CD4-positive, CD25-positive, alpha-beta regulatory T cell (primary cell): ENCODE results near the gene PCAT6. TPM values are rescaled to one million over a fixed set of nuclear protein-coding genes. Genes with fewer than 3 reads are reported as not detected.

Source experiments
- ATAC-seq, 2 donors: fragments of 150-1000 bp; cut with Tn5 transposase; one replicate each; pipeline ENCODE4 v1.10.0; 2021; ENCODE audit warnings: low read depth in 2 of 2, moderate number of reproducible peaks in 2 of 2, moderate library complexity in 1 of 2
- DNase-seq, 3 donors: peaks; one replicate each; pipeline versions ENCODE4 v3.0.0 to v3.0.0-alpha.2; 2012 to 2022; ENCODE audit warnings: mixed read lengths in 1 of 3
- H3K27ac ChIP-seq: one replicate; pipeline ENCODE4 v1.7.0; 2013; ENCODE audit warnings: mild to moderate bottlenecking, low read length; ENCODE audit not compliant: insufficient read depth, poor library complexity, severe bottlenecking
- H3K27me3 ChIP-seq: one replicate; pipeline ENCODE4 v1.7.0; 2013; ENCODE audit warnings: low read length; ENCODE audit not compliant: control insufficient read depth, insufficient read depth
- H3K36me3 ChIP-seq: one replicate; pipeline ENCODE4 v1.7.0; 2013; ENCODE audit warnings: mild to moderate bottlenecking, low read length, moderate library complexity; ENCODE audit not compliant: control insufficient read depth, insufficient read depth
- H3K4me1 ChIP-seq: 2 replicates; pipeline ENCODE4 v1.7.0; 2013; ENCODE audit warnings: mild to moderate bottlenecking, low read length; ENCODE audit not compliant: insufficient read depth, control insufficient read depth, poor library complexity, severe bottlenecking
- H3K4me3 ChIP-seq: one replicate; pipeline ENCODE4 v1.7.0; 2013; ENCODE audit warnings: low read depth, mild to moderate bottlenecking, low read length, moderate library complexity
- H3K9me3 ChIP-seq, 2 experiments: 1 replicate in 1 of 2; 2 replicates in 1 of 2; pipeline ENCODE4 v1.7.0; 2013; ENCODE audit warnings: low read length in 2 of 2, mild to moderate bottlenecking in 1 of 2, moderate library complexity in 1 of 2; ENCODE audit not compliant: control insufficient read depth in 2 of 2
- H3K27ac Mint-ChIP-seq, 3 donors: one replicate each; pipeline ENCODE4 v1.8.0; 2020 to 2022; ENCODE audit warnings: mild to moderate bottlenecking in 3 of 3, mixed read lengths in 3 of 3, moderate library complexity in 2 of 3
- H3K27me3 Mint-ChIP-seq: one replicate; pipeline ENCODE4 v1.8.0; 2022; ENCODE audit warnings: mild to moderate bottlenecking, mixed read lengths
- H3K36me3 Mint-ChIP-seq: one replicate; pipeline ENCODE4 v1.8.0; 2020; ENCODE audit warnings: mixed read lengths
- H3K4me1 Mint-ChIP-seq, 4 donors: one replicate each; pipeline ENCODE4 v1.8.0; 2020 to 2022; ENCODE audit warnings: mixed read lengths in 4 of 4, mild to moderate bottlenecking in 1 of 4
- H3K4me3 Mint-ChIP-seq, 4 donors: one replicate each; pipeline ENCODE4 v1.8.0; 2020 to 2022; ENCODE audit warnings: mild to moderate bottlenecking in 4 of 4, mixed read lengths in 4 of 4, moderate library complexity in 3 of 4
- H3K9me3 Mint-ChIP-seq, 7 donors: one replicate each; pipeline ENCODE4 v1.8.0; 2020 to 2022; ENCODE audit warnings: mixed read lengths in 7 of 7, mild to moderate bottlenecking in 3 of 7, moderate library complexity in 2 of 7
- polyA plus RNA-seq, 4 donors: library from polyadenylated mRNA; unstranded; fragments of 300-500 nt; fragmentation: Illumina TruSeq; gene quantifications; one replicate each; pipeline ENCODE4 v1.2.3, GENCODE V29; 2021
- total RNA-seq: library from RNA; stranded (reverse); gene quantifications from one replicate; pipeline ENCODE4 v1.2.3, GENCODE V29; 2022

The PCAT6 gene
- total and polyA plus RNA-seq, 5 donors from 2014 or later = not detected

DNA sequence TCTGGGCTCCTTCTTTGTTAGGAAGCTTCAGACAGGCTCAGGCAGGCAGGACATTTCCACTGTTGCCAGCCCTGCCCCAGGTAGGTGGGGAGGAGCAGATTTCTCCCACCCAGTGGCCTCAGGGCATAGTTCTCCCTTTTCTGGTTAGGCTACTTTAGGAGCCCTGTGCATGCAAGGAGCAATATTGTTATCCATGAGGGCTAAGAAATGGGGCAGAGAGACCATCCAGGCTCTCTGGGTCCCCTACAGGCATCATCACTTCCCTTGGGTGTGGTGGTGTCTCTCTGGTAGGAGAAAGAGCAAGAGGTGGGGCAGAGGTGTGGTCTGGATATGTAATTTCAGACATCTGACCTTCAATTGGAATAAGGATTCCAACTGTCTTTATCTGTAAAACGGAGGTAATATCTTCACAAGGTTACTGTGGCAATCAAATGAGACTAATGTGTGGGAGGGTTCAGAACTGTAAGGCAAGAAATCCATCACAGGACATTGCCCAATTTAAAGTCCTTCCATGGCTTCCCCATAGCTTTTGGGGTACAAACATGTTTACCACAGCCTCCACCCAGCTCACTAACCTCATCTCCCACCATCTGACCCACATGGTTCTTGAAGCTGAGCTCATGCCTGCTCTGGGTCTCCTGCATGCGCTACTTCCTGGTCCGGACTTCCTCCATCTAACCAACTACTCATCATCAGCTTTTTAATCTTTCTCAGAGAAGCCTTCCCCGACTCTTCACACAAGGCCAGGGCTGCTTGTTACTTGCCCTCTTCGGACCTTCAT, 26.1 kb downstream of the PCAT6 start:
- H3K27ac Mint-ChIP-seq = peak overlapping the region in 2 of 3 donors; percentile 48 to 56

GRCh38 chr1:202837746-202838262, 27.1 kb downstream of the PCAT6 start:
- DNase-seq (no peak), ATAC-seq (no peak)
- H3K27ac ChIP-seq = no peak overlapping the region
- H3K4me3 ChIP-seq = no peak overlapping the region
- H3K27me3 ChIP-seq = no peaks in the 10 kb centered on the region
- Mint-ChIP-seq H3K4me1 (peaks cover 13 to 45% (median 29%) of the 10 kb centered on the region in 4 donors), H3K27ac (peak overlapping the region in 1 of 3 donors; percentile 71), H3K9me3 (peaks cover 0 to 1% (median 0%) of the 10 kb centered on the region in 7 donors), H3K4me3 (no peak overlapping the region), H3K36me3 (no peaks in the 10 kb centered on the region), H3K27me3 (no peaks in the 10 kb centered on the region)
- H3K36me3 ChIP-seq = no peaks in the 10 kb centered on the region
- H3K4me1 ChIP-seq = peaks cover 27% of the 10 kb centered on the region
- H3K9me3 ChIP-seq = no peaks in the 10 kb centered on the region

More for the DNA sequence above, 26.1 kb downstream of the PCAT6 start:
- Mint-ChIP-seq H3K9me3 (peaks cover 0 to 1% (median 0%) of the 10 kb centered on the region in 7 donors), H3K4me1 (peaks cover 13 to 47% (median 29%) of the 10 kb centered on the region in 4 donors), H3K27me3 (no peaks in the 10 kb centered on the region), H3K36me3 (no peaks in the 10 kb centered on the region), H3K4me3 (no peak overlapping the region)
- no peaks in the 10 kb centered on the region for H3K36me3 ChIP-seq
- H3K9me3 ChIP-seq = no peaks in the 10 kb centered on the region
- no peaks in the 10 kb centered on the region for H3K27me3 ChIP-seq
- ATAC-seq = no peak
- H3K27ac ChIP-seq = no peak overlapping the region
- no peak overlapping the region for H3K4me3 ChIP-seq
- H3K4me1 ChIP-seq = peaks cover 27% of the 10 kb centered on the region
- DNase-seq = no peak

DNA sequence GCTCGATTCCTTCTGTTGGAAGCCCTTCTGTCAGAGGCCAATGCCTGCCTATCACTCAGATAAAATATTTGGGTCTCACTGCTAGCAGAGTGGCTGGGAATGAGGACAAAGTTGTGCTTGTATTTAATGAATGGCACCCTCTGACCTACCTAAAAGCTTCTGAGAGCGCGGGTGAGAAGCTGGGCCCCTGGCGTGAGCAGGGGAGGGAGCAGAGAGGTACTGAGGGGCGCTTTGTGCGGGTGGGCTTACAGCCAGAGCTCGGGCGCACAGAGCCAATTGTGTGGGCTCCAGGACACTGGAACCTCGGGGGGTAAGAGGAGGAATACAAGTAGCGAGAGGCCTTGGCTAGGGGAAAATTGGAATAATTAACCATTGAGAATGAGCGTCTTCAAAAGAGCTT, 32.3 kb downstream of the PCAT6 start:
- H3K4me3 ChIP-seq = no peak overlapping the region
- DNase-seq = no peak
- Mint-ChIP-seq H3K4me3 (no peak overlapping the region), H3K27me3 (peaks cover 4% of the 10 kb centered on the region), H3K36me3 (no peaks in the 10 kb centered on the region), H3K27ac (no peak overlapping the region), H3K4me1 (peaks cover 0 to under 1% (median 0%) of the 10 kb centered on the region in 4 donors), H3K9me3 (peaks cover 0 to 2% (median 0%) of the 10 kb centered on the region in 7 donors)
- H3K27ac ChIP-seq = no peak overlapping the region
- no peaks in the 10 kb centered on the region for H3K9me3 ChIP-seq
- no peak for ATAC-seq
- no peaks in the 10 kb centered on the region for H3K27me3 ChIP-seq
- no peaks in the 10 kb centered on the region for H3K4me1 ChIP-seq
- no peaks in the 10 kb centered on the region for H3K36me3 ChIP-seq

- H3K27ac ChIP-seq = no peak overlapping the region
- no peak overlapping the region for H3K27ac Mint-ChIP-seq
- ATAC-seq = no peak
Observed at GRCh38 chr1:202844259-202844658, 33.5 kb downstream of the PCAT6 start.

GRCh38 chr1:202844935-202845334, 34.2 kb downstream of the PCAT6 start:
- Mint-ChIP-seq H3K27me3 (peaks cover 4% of the 10 kb centered on the region), H3K4me3 (no peak overlapping the region), H3K36me3 (no peaks in the 10 kb centered on the region), H3K4me1 (peaks cover 0 to 7% (median 0%) of the 10 kb centered on the region in 4 donors), H3K27ac (no peak overlapping the region), H3K9me3 (peaks cover 0 to 2% (median 0%) of the 10 kb centered on the region in 7 donors)
- DNase-seq (no peak), ATAC-seq (no peak)
- H3K27me3 ChIP-seq = no peaks in the 10 kb centered on the region
- H3K9me3 ChIP-seq = no peaks in the 10 kb centered on the region
- no peaks in the 10 kb centered on the region for H3K4me1 ChIP-seq
- H3K4me3 ChIP-seq = no peak overlapping the region
- no peak overlapping the region for H3K27ac ChIP-seq
- no peaks in the 10 kb centered on the region for H3K36me3 ChIP-seq

More at GRCh38 chr1:202844259-202844658, 33.5 kb downstream of the PCAT6 start:
- no peak for DNase-seq
- H3K27me3 ChIP-seq = no peaks in the 10 kb centered on the region
- Mint-ChIP-seq H3K4me3 (no peak overlapping the region), H3K36me3 (no peaks in the 10 kb centered on the region), H3K27me3 (peaks cover 4% of the 10 kb centered on the region), H3K9me3 (peaks cover 0 to 2% (median 0%) of the 10 kb centered on the region in 7 donors), H3K4me1 (peaks cover 0 to 6% (median 0%) of the 10 kb centered on the region in 4 donors)
- no peaks in the 10 kb centered on the region for H3K36me3 ChIP-seq
- no peak overlapping the region for H3K4me3 ChIP-seq
- H3K4me1 ChIP-seq = no peaks in the 10 kb centered on the region
- no peaks in the 10 kb centered on the region for H3K9me3 ChIP-seq

DNA sequence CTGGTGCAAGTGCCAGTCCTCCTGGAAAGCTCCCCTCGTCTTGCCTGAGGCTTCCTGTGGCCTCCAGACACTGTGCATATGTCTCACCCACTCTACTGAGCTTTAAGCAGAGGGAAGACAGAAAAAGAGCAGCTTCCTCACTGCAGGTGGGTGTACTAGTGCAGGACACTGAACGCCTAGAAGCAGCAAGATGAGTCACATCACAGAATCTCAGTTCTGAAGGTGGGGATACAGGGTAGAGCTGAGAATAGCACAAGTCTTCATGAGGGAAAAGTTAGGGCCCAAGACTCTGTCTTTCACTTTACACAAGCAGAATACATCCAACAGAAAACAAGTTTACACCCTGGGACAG, 37.4 kb downstream of the PCAT6 start:
- no peaks in the 10 kb centered on the region for H3K9me3 ChIP-seq
- H3K4me1 ChIP-seq = no peaks in the 10 kb centered on the region
- DNase-seq (peak in 1 of 3 donors; percentile 29), ATAC-seq (no peak)
- peaks cover 0 to 2% (median 0%) of the 10 kb centered on the region in 7 donors for H3K9me3 Mint-ChIP-seq
- H3K27me3 Mint-ChIP-seq = peaks cover 4% of the 10 kb centered on the region
- H3K27ac Mint-ChIP-seq = peak overlapping the region in 1 of 3 donors; percentile 82
- no peak overlapping the region for H3K4me3 ChIP-seq
- no peak overlapping the region for H3K27ac ChIP-seq
- H3K36me3 Mint-ChIP-seq = no peaks in the 10 kb centered on the region
- peaks cover 0 to 7% (median 0%) of the 10 kb centered on the region in 4 donors for H3K4me1 Mint-ChIP-seq
- no peak overlapping the region for H3K4me3 Mint-ChIP-seq
- H3K36me3 ChIP-seq = no peaks in the 10 kb centered on the region
- no peaks in the 10 kb centered on the region for H3K27me3 ChIP-seq

DNA sequence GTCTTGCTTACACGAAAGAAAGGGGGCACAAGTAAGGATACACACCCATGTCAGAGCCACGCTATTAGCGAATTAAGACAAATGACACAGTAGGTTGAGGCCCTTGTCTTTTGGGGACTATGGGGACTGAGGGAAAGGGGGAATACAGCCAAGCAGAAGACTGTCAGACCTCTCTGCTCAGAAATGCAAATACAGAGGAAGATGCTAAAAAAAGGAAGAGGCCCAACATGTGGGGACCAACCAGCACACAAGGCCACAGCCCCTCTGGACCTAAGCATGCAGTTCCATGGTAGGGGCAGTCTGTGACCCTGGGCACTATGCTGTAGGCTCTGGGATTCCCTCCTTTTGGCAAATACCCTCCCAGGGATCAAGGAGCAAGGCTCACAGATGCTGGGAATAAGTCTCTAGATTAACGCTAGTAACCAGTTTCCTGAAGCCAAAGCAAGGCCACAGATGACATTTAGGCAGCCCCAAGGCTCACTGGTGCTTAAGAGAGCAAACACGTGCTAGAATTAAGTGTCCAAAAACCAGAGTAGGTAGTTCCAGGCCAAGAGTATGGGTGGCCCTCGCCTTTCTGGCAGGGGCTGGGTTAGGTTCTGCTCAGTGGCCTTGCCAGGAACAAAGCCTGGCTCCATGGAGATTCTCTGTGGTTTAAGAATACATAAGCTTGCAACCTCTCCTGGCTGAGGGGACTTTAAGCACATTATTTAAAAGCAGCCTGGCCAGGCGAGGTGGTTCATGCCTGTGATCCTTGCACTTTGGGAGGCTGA, 40.0 kb downstream of the PCAT6 start:
- no peak overlapping the region for H3K4me3 ChIP-seq
- ATAC-seq (no peak), DNase-seq (no peak)
- peaks cover 0 to 2% (median 0%) of the 10 kb centered on the region in 7 donors for H3K9me3 Mint-ChIP-seq
- H3K27ac ChIP-seq = no peak overlapping the region
- H3K9me3 ChIP-seq = no peaks in the 10 kb centered on the region
- H3K27ac Mint-ChIP-seq = no peak overlapping the region
- H3K36me3 ChIP-seq = no peaks in the 10 kb centered on the region
- no peaks in the 10 kb centered on the region for H3K36me3 Mint-ChIP-seq
- peaks cover 2% of the 10 kb centered on the region for H3K27me3 Mint-ChIP-seq
- no peak overlapping the region for H3K4me3 Mint-ChIP-seq
- H3K4me1 Mint-ChIP-seq = peaks cover 0 to 7% (median 0%) of the 10 kb centered on the region in 4 donors
- H3K4me1 ChIP-seq = no peaks in the 10 kb centered on the region
- H3K27me3 ChIP-seq = no peaks in the 10 kb centered on the region
